ENCODE data around the gene ARL15. TPM values are rescaled to one million over a fixed set of nuclear protein-coding genes. Genes with fewer than 3 reads are reported as not detected.

The ARL15 gene
- total and polyA plus RNA-seq, 2 of the 4 experiments (the other 2 are of a cell fraction): 7.3 to 19.2 TPM

DNA sequence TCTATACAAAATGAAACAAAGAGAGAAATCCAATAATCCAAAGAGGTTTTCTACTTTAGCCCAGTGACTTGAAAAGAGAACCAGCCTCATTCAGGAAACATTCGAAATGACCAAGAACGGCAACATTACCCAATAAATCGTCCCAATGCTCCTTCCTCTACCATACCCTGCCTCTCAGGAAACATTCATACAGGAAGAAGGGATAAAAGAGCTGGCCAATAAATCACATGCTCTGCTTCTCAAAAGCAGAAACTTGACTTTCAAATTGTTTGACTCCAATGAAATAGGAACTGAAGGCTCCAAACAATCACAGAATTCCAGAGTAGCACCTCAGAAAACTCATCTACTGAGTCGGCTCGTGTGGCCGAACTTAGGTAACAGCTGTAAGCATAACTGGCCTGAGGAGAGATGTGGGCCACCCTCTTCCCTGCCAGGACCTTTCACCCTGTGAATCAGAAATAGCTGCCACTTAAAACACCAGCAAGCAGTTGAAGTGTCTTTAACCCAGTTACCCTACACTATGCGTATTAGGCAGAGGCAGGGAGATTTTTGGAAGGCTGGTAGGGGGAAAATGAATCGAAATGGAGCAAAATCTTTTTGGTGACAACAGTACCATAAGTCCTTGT, 14.6 kb downstream of the ARL15 start:
- CTCF ChIA-PET: no interaction called here
- no peak for TF ChIP-seq RFX5 (IDR thresholded peaks at IDR 0.05; ENCODE audit: low read depth, low read length)
- no peak for TF ChIP-seq SMC3 (IDR thresholded peaks at IDR 0.05; ENCODE audit: low read depth, low read length)
- TF ChIP-seq RAD21 (IDR thresholded peaks at IDR 0.05; ENCODE audit: low read length): no peak
- TF ChIP-seq CEBPB (IDR thresholded peaks at IDR 0.05; ENCODE audit: low read depth, low read length): no peak
- TF ChIP-seq NFE2L2 (IDR thresholded peaks at IDR 0.05; ENCODE audit: low read depth, low read length): no peak
- TF ChIP-seq POLR2A (IDR thresholded peaks at IDR 0.05; ENCODE audit: low read depth, low read length): no peak
- TF ChIP-seq MXI1 (IDR thresholded peaks at IDR 0.05; ENCODE audit: borderline replicate concordance, low read depth, low read length): no peak
- no peak for TF ChIP-seq ELK1 (IDR thresholded peaks at IDR 0.05; ENCODE audit: borderline replicate concordance, low read depth, low read length)
- TF ChIP-seq MAZ (IDR thresholded peaks at IDR 0.05; ENCODE audit: borderline replicate concordance, low read depth, low read length): no peak
- no peak for TF ChIP-seq BHLHE40 (IDR thresholded peaks at IDR 0.05; ENCODE audit: low read depth, low read length)
- TF ChIP-seq CHD1 (IDR thresholded peaks at IDR 0.05; ENCODE audit: low read depth, low read length): no peak
- TF ChIP-seq RCOR1 (IDR thresholded peaks at IDR 0.05; ENCODE audit: insufficient replicate concordance, low read length): no peak
- no peak for TF ChIP-seq FOS (IDR thresholded peaks at IDR 0.05; ENCODE audit: low read depth, low read length)
- TF ChIP-seq USF2 (IDR thresholded peaks at IDR 0.05; ENCODE audit: low read depth, low read length): no peak
- TF ChIP-seq MAFK (IDR thresholded peaks at IDR 0.05; ENCODE audit: low read depth, low read length): no peak
- no peak for TF ChIP-seq CTCF (conservative IDR thresholded peaks at IDR 0.05; ENCODE audit: low read depth, low read length)
- H4K91ac ChIP-seq (ENCODE audit: insufficient read depth, low read depth, low read length): no peak overlapping the region
- no peaks in the 10 kb centered on the region for H3K36me3 ChIP-seq (ENCODE audit: control insufficient read depth, insufficient read depth, low read length)
- no peak overlapping the region for H3K4me3 ChIP-seq (ENCODE audit: insufficient read depth, low read depth, low read length)
- H2AFZ ChIP-seq (replicated peaks; ENCODE audit: low read length, poor library complexity): no peak overlapping the region
- ATAC-seq (ENCODE audit: low read depth) (no peak; the same call in 1 of the 2 replicates), DNase-seq (no peak)
- H3K9me1 ChIP-seq (ENCODE audit: insufficient read depth, low read length): peaks cover 14% of the 10 kb centered on the region
- H2BK15ac ChIP-seq (ENCODE audit: low read depth, low read length): no peak overlapping the region
- H3K4ac ChIP-seq (ENCODE audit: low read depth, low read length): no peak overlapping the region
- no peak overlapping the region for H2BK5ac ChIP-seq (ENCODE audit: low read depth, low read length, poor library complexity, severe bottlenecking)
- H4K5ac ChIP-seq (ENCODE audit: low read depth, low read length): no peak overlapping the region
- peaks cover 2% of the 10 kb centered on the region; the same call in 1 of the 2 replicates for H3K4me1 ChIP-seq (ENCODE audit: control insufficient read depth, insufficient read depth, low read length)
- H3K27me3 ChIP-seq (ENCODE audit: control insufficient read depth, insufficient read depth, low read length): no peaks in the 10 kb centered on the region
- no peaks in the 10 kb centered on the region for H3K9me3 ChIP-seq (ENCODE audit: control insufficient read depth, insufficient read depth, low read length)
- no peak overlapping the region for H3K9ac ChIP-seq (ENCODE audit: low read depth, low read length)
- no peak overlapping the region for H3K14ac ChIP-seq (replicated peaks; ENCODE audit: low read depth, low read length)
- H3K23ac ChIP-seq (ENCODE audit: low read depth, low read length): no peak overlapping the region
- no CpG with 5 or more reads among the region's 8 CpGs for WGBS, 2 experiments (ENCODE audit: extremely low coverage in 2 of 2, insufficient read length in 1 of 2)
- no peak overlapping the region for H3K56ac ChIP-seq (ENCODE audit: extremely low read depth, insufficient read depth, low read length)
- no peak overlapping the region for H2AK9ac ChIP-seq (replicated peaks; ENCODE audit: low read depth, low read length, poor library complexity)
- no TSS peak for BruUV-seq (replicated peaks)
- no peak overlapping the region for H2BK120ac ChIP-seq (ENCODE audit: low read depth, low read length)
- peaks cover 8 to 20% of the 10 kb centered on the region in 2 experiments for H3K79me1 ChIP-seq (ENCODE audit: low read depth in 1 of 2, low read length in 2 of 2)
- no peak overlapping the region for H2AK5ac ChIP-seq (ENCODE audit: low read depth, low read length)
- no peak overlapping the region for H3K27ac ChIP-seq (ENCODE audit: insufficient read depth, low read length)
- peaks cover 4% of the 10 kb centered on the region; the same call in 1 of the 2 replicates for H4K20me1 ChIP-seq (ENCODE audit: insufficient read depth, low read length)
- H2BK20ac ChIP-seq (ENCODE audit: low read depth, low read length): no peak overlapping the region
- no peak overlapping the region for H4K8ac ChIP-seq (ENCODE audit: low read depth in 2 of 2, low read length in 2 of 2)
- H3K18ac ChIP-seq (ENCODE audit: low read depth, low read length): no peak overlapping the region
- dilution Hi-C loops (cut with HindIII; ENCODE audit: low sequenced_read_pairs, unreplicated experiment) (no loop called here), in situ Hi-C loops (cut with MboI; ENCODE audit: low sequenced_read_pairs) (no loop called here), intact Hi-C loops (cut with micrococcal nuclease) (no loop called here)
- POLR2A ChIA-PET (ENCODE audit: unreplicated experiment): no interaction called here
- no peak overlapping the region for H3K4me2 ChIP-seq (ENCODE audit: low read depth, low read length)
